HG02938 (cell line): ENCODE measurements around the gene MARCHF2.

ENCODE experiments used
- ATAC-seq: cut with Tn5 transposase; IDR thresholded peaks from one replicate; pipeline ENCODE4 v1.9.1; 2021; ENCODE audit warnings: mild to moderate bottlenecking, moderate library complexity; ENCODE audit not compliant: unreplicated experiment

The MARCHF2 gene

DNA sequence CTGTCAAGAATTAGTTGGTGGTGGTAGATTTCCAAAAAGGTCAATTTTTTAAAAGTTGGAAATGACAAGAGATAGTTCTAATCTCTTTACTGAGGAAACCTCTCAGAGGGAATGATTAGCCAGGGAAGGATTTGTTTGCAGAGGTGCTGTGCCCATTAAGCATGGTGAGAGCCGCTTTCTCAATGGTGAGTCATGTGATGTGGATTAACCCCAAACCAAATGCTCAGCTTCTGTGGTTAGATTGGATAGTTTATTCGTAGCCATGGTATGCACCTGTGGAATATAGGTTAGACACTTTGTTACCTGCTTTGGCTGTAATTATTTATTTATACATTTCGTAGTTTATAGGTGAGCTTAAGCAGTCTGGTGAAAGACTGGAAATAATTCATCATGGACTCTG, 38.8 kb downstream of the MARCHF2 start:
- no peak for ATAC-seq

DNA sequence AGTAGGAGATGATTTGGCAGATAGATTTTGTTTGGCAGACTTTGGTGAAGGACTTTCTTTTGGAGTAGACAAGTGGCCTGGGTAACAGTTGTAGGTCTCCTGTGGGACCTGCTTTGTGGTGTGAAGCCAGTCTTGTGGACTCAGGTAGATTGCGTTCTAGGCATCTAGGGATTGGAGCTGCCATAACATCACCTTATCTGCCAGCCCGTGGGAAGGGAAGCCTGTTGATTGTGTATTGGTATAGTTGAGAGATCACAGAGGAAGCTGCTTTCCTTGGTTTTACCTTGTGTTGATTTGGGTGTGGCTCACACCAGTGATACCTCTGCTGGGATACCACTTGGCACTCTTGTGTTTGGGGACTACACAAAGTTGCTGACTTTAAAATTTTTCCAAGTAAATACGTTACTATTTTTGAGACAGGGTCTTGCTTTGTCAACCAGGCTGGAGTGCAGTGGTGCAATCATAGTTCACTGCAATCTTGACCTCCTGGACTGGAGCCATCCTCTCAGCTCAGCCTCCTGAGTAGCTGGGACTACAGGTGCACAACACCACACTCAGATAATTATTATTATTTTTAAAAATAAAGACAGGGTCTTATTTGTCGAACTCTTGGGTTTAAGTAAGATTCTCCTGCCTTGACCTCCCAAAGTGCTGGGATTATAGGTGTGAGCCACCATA, 39.5 kb downstream of the MARCHF2 start:
- ATAC-seq: no peak

DNA sequence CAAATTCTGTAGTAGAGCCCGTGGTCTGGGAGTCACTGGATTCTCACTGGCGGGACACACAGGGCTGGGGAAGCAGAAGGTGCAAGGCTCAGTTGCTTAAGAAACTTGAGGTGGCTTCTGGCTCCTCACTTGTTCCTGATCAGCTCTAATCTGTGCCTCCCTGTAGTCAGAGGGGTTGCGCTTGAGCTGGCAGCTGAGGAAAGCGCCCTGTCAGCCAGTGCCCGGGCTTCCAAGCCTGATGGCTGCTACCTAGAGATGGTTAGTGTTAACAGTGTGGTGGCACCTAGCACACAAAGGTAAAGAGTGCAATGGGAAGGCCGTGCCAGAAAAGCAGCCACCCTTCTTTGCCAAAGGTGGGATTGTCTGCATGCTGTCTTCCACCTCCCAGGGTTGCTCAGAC, 40.5 kb downstream of the MARCHF2 start:
- no peak for ATAC-seq

DNA sequence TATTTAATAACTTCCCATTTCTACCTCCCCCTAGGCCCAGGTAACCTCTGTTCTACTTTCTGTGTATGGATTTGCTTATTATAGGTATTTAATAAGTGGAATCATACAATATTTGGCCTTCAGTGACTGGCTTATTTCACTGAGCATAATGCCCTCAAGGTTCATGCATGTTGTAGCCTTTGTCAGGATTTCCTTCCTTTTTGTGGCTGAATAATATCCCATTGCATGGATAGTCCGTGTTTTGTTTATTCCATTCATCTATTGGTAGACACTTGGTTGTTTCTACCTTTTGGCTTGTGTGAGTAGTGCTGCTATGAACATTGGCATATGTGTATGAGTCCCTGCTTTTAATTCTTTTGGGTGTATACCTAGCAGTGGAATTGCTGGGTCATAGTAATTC, 41.1 kb downstream of the MARCHF2 start:
- no peak for ATAC-seq

DNA sequence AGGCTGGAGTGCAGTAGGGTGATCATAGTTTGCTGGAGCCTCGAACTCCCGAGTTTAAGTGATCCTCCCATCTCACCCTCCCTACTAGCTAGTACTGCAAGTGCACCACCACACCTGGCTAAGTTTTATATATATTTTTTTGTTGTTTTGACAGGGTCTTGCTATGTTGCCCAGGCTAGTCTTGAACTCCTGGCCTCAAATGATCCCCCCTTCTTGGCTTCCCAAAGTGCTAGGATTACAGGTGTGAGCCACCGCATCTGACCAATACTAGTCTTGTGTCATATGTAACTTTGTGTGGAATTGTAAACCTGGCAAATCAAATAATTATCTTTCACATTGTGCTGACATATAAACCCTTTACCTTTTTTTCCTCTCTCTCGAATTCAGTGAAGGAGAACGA, 41.9 kb downstream of the MARCHF2 start:
- no peak for ATAC-seq

DNA sequence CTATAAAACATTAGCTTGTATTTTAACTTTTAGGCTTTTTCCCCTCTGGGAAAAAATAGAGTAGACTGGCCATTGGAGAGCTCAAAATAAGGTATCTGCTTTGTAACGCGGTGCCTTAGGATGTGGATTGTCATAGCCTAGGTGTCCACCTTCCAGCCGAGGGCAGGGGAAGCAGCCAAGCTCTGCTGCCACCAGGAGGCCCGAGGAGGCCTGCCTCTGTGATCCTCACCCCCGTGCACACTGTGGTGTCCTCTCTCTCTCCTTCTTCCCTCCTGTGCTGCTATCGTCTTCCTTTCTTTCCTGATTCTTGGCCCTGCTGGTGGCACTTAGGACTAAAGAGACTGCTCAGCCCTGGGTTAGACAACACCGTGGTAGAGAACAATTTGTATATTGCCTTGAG, 43.0 kb downstream of the MARCHF2 start:
- no peak for ATAC-seq

DNA sequence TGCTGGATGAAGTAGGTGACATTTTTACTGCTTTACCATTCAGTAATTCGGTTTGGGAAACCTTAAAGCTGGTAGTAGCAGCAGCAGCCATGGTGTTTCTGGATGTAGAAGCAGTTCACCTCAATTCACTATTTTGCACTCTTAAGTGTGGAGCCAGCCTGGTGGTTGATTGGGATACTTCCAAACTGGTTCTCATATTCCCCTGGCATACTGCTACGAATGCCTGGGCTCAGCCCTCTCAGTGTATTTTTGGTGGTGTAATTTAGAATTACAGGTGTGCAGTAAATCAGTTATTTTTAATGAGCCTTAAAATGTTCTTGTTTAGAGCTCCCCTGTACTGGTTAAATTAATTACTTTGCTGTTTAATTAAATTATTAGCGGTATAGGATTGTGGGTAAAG, 44.1 kb downstream of the MARCHF2 start:
- no peak for ATAC-seq

DNA sequence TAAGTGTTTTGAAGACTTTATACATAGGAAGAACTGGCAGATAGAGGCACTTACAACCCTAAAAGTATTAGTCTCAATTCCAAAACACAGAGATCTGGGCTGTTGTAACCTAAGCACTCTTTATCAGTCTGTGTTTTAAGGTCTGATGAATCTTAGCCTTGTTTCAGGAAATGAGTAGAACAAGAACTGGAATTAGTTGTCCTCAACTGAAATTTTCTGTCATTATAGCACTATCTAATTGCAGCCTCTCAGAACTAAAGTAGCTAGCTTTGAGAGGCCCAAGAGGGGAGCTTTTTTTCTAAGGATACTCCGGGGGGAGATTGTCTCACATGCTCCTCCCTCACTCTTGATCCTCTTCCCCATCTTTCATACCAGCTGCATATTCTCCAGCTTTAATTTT, 44.7 kb downstream of the MARCHF2 start:
- no peak for ATAC-seq

DNA sequence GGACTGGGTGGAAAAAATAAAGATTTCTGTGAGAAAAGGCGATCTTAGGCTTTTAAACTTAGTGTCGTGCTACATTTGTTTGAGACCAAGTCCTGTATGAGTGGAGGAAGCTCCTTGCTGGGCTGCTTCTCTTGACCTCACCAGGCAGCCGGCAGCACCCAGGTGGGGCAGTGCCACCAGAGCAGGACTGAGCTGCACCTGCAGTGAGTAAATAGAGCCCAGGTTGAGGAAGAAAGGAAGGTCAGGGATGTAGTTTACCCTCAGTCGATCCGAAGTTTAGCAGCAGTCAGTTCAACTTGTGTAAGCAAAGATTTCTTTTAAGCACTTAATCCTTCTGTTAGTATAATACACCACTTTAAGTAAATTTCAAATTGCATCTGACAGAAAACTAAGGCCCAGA, 45.3 kb downstream of the MARCHF2 start:
- ATAC-seq: no peak

DNA sequence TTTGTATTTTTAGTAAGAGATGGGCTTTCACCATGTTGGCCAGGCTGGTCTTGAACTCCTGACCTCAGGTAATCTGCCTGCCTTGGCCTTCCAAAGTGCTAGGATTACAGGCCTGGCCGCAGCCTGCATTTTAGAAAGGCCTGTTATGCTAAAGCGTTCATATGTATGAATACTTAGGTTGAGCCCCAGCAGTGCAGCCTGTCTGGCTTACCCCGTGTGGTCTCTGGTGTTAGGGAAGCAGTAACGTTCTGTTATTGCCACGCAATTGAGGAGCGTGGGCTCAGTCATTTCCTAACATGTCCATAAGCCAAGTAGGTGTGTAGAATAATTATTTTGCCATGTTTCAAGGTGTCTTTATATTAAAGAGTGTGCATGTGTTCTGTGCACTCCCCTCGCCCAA, 46.0 kb downstream of the MARCHF2 start:
- ATAC-seq: no peak

DNA sequence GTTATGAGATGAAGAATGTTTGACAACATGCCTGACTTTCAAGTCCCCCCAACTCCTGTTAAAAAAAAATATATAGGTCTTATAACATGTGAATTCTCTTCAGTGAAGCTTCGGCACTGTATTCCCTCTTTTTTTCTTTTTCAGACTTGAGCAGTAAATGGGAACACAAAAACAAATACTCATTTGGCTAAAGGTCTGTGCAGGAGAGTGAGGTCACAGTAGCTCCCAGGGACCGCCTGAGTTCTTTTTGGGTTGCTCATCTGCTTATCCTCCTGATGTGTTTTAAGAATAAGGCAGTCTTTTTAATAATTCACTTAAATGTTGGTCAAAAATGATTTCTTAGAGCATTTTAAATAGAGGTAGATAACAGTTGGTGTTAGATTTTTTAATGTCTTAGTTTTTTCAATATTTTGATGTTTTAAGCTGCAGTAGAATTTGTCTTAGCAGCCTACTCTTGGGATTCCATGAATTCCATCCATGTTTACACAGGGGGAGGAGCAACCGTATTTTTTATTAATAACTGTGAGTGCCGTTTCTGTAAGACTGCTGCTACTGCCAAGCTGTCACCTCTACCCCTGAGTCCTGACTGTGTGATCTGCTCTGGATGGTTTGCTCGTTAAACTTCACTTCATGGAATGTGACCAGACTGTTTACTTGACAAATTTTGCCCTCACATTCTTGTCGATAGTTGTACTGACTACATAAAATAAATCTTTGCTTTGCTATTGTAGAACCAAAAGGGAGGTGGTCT, 46.6 kb downstream of the MARCHF2 start:
- ATAC-seq: no peak

DNA sequence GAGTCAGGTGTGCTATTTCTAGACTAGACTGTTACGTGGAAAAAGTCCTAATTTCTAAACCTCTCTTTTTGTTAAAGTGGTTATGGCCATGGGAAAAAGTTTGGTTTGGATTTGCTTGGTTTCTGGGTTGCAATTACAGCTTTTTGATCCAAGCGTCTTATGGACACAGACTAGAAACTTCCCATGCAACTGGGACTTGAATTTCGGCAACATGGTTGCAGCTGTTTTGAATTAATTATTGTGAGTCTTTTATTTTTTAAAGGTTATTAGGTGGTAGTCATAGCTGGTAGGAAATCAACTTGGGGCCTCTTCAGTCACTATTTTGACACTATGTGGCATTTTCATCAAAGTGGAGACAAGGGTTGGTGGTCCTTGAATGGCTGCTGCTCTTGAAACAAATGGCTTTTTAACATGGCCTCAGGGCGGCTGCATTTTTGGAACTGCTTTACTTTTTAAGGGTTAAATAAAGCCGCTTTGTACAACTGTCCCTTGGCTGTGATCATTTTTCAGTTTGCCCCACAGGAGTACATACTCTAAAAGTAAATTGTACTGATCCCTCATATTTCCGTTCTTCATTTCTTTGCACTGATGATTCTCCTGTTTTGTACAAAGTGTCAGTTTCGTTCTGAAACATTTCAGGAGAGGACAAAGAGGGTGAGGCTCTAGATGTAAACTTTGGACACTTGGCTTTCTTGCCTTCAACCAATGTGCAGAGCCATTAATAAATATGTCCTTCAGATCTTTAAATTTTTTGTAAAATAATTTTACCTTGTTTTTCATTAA, 47.6 kb downstream of the MARCHF2 start:
- no peak for ATAC-seq

DNA sequence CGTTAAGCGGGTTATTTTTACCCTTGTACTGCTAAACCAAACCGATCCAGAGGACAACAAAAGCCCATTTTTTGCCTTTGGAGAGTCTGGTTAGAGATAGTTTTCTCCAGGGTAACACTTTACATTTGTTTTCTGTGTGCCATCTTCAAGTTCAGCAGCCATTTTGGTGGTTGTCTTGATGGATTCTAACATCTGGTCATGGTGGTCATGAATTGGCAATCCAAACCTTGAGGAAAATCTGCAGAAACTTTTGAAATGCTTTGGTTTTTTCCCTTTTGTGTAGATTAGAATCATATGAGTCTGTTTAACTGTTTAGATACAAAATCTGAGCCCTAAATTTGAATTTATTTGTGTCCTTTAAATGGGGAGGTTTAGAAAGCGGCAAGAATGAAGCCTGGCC, 48.3 kb downstream of the MARCHF2 start:
- ATAC-seq: no peak

DNA sequence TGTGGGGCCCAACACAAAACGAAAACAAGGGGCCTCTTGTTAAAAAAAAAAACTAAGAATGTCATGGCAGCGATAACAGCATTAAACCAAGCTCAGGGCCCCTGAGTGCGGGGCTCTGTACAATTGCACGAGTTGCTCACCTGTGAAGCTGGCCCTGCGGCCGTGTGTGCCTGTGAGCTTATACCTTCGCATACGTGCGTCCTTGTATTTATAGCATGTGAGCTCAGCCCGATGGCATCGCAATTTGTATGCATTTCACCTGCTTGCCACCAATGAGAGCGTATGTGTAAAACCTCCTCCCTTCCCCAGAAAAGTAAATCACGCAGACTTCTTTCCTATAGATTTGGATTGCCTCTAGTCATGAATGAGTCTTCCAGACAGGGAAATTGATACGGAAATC, 48.8 kb downstream of the MARCHF2 start:
- ATAC-seq: no peak

DNA sequence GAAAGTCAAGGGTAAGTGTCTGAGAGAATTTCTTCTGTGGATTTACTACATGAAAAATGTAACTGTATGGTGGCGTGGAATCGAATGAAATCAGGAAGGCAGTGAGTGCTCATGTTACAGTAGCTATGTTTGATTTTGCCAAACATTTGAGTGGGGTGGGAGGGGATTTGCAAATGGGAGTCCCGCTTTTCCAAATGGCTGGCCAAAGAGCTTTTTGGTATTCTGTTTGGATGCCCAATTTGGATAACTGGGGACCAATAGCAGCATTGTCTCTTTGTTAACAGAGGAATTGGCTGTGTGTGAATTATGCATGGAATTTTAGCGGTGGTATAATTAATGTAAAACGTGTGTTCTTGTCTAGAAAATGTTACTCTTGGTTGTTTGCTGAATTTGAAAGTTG, 49.5 kb downstream of the MARCHF2 start:
- ATAC-seq: no peak

DNA sequence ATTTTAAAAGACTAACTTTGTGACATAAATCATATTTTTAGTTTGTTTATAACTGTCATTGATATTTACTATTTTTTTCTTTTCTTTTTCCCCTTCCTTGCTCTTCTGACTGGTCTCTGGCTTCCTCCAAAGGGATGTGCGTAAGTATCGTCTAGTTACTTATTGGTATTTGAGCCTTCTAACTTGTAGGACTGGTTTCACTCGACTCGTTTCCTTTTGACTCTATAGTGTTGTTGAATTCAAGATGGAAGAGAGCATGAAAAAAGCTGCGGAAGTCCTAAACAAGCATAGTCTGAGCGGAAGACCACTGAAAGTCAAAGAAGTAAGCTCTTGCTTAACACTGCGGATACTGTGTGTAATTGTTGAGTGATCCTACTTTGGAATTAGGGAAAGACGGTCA, 50.3 kb downstream of the MARCHF2 start:
- no peak for ATAC-seq

DNA sequence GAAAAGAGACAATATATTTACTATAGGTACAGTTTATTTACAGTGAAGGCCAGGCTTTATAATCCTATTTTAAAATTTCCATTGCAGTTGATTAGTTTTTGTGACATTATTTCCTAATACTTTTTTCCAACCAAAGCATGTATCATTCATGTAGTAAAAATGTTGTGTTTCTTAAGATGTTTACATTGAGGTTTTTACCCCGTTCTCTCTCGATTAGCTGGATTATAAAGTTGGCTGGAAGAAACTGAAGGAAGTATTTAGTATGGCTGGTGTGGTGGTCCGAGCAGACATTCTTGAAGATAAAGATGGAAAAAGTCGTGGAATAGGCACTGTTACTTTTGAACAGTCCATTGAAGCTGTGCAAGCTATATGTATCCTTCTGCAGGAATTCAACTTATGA, 52.9 kb downstream of the MARCHF2 start:
- no peak for ATAC-seq

DNA sequence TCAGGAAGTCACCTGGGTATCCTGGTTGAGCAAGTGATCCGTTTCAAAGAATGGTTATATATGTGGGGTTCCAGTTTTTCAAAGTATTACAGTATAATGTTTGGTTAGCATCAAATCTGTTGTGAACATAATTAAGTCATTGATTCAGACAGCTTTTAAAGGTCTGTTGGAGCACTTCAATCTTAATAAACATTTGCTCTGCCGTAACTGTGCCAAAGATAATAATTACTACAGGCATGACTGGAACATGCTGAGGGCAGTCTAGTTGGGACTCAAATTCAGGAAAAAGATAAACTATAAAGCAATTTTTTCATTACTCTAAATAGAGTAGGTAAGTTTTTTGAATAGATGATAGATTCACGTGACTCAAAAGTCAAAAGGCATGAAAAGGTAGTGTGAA, 55.0 kb downstream of the MARCHF2 start:
- ATAC-seq: no peak

DNA sequence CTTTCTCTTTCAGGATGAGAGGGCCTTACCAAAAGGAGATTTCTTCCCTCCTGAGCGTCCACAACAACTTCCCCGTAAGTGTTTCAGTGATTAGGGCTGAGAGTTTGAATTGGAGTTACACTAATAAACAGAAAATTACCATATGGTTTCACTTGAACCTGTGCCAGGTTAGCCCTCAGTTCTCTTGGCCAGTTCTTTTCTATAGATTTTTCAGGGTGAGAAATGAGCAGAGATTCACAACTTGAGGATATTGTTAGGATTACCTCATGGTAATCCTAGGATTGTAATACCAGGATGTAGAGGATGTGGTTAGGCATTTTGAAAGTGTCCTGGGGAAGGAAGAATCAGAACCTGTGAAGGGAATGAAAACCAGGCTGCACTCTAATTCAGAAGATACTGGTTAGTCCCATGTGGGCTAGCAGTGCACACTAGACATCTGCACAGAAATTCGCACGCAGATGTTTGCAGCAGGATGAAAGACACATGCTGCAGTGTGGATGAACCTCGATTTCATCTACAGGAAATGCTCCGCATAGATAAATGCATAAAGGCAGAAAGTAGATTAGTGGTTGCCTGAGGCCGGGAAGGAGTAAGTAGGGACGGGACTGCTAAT, 55.8 kb downstream of the MARCHF2 start:
- no peak for ATAC-seq

DNA sequence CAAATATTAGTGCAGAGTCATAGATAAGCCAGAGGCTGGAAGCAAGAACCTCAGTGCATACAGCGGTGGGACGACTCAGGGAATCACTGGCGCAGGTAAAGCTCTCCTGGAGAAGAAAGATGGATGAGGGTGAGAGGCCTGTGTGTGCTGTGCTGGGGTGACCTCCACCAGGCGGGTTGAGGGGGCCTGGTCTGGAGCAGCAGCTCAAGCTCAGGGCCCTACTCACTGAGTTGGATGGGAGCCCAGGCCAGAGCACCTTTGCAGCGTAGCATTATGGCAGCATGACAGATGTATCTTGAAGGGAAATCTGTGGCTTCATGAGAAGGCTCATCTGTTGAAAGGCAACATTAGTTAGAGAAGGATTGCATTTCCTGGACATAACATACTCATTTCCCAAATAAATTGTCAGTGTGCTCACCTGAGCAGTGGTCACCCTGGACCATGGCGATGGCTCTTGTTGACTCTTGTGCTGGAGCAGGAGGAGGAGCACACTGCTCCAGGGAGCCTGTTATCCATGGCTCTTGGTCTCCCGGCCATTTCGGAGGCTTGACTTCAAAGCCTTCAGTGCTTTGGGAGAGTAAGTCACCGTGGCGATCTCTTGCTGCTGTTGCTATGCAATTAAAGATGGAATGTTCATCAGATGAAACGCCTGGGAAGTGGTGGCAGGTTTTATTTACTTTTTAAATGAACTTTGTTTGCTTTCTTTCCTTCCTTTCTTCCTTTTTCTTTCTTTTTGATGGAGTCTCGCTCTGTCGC, 56.7 kb downstream of the MARCHF2 start:
- ATAC-seq: no peak
